Upper lobe of left lung (tissue), 6 donors: ENCODE data around the gene MELTF. TPM values are rescaled to one million over a fixed set of nuclear protein-coding genes. Genes with fewer than 3 reads are reported as not detected.
A peak's percentile ranks its signal among the peaks of the same experiment; 100 is the strongest.

Experiments
- ATAC-seq, 2 donors: fragments of 200-7000 bp; cut with Tn5 transposase; one replicate each; pipeline ENCODE4 v1.9.1; 2022; ENCODE audit warnings: mild to moderate bottlenecking in 2 of 2, moderate library complexity in 2 of 2; ENCODE audit not compliant: low FRiP score in 2 of 2
- DNase-seq, 2 donors: peaks; one replicate each; pipeline ENCODE4 v3.0.0-alpha.2; 2019 to 2020
- H3K27ac ChIP-seq, 4 donors: fragments of 200-600 bp; sonication (generic); one replicate each; pipeline ENCODE4 v1.5.1; 2016 to 2019
- H3K27me3 ChIP-seq, 4 donors: fragments of 200-600 bp; sonication (generic); one replicate each; pipeline ENCODE4 v1.5.1; 2017 to 2019
- H3K36me3 ChIP-seq, 4 donors: fragments of 200-600 bp; sonication (generic); one replicate each; pipeline ENCODE4 v1.5.1; 2016 to 2019
- H3K4me1 ChIP-seq, 4 donors: fragments of 200-600 bp; sonication (generic); one replicate each; pipeline ENCODE4 v1.5.1; 2018 to 2019
- H3K4me3 ChIP-seq, 4 donors: fragments of 200-600 bp; sonication (generic); one replicate each; pipeline ENCODE4 v1.5.1; 2017 to 2019; ENCODE audit warnings: mild to moderate bottlenecking in 2 of 4, moderate library complexity in 1 of 4
- H3K9me3 ChIP-seq, 4 donors: fragments of 200-600 bp; sonication (generic); one replicate each; pipeline ENCODE4 v1.5.1; 2018 to 2019
- EP300 ChIP-seq, 4 donors: sonication (generic); formaldehyde crosslinking; IDR thresholded peaks; one replicate each; pipeline ENCODE4 v1.5.1; 2017; ENCODE audit warnings: antibody characterized with exemption in 4 of 4, control low read depth in 2 of 4
- POLR2A ChIP-seq, 4 donors: fragments of 450-650 bp; IDR thresholded peaks; one replicate each; pipeline ENCODE4 v1.5.1; 2016 to 2017; ENCODE audit warnings: antibody characterized with exemption in 4 of 4, mild to moderate bottlenecking in 2 of 4
- POLR2AphosphoS5 ChIP-seq, 2 donors: sonication (generic); formaldehyde crosslinking; IDR thresholded peaks; one replicate each; pipeline ENCODE4 v1.5.1; 2017; ENCODE audit warnings: antibody characterized with exemption in 2 of 2
- WGBS, 2 donors: methylation state at CpG; one replicate each; pipeline ENCODE4 v1.1.5; 2017 to 2018; 5-methylcytosine and 5-hydroxymethylcytosine counted together
- total RNA-seq, 6 donors: library from RNA; depleted of rRNA in 4 of 6; stranded (reverse); fragments of >200 nt in 4 of 6; gene quantifications; one replicate each; pipeline versions ENCODE4 v1.1.0 to v1.2.1, GENCODE V29; 2016 to 2021
- TF ChIP-seq, protein P1 (sequence below), 6 experiments: fragments of 450-650 bp in 4 of 6; fragments of 200-600 bp in 2 of 6; sonication (generic) in 2 of 6; IDR thresholded peaks; one replicate each; pipeline ENCODE4 v1.5.1; 2016 to 2019; ENCODE audit warnings: antibody characterized with exemption in 6 of 6
- donor health status: DM: no; HTN: no; CAD: no; lungs with moderate emphysema.
- donor health status: DM: no; HTN: yes; CAD: no; lungs with severe emphysema.

The MELTF gene
- total RNA-seq, 6 donors from 2014 or later = 3.0 to 28.3 (median 4.2) TPM

DNA sequence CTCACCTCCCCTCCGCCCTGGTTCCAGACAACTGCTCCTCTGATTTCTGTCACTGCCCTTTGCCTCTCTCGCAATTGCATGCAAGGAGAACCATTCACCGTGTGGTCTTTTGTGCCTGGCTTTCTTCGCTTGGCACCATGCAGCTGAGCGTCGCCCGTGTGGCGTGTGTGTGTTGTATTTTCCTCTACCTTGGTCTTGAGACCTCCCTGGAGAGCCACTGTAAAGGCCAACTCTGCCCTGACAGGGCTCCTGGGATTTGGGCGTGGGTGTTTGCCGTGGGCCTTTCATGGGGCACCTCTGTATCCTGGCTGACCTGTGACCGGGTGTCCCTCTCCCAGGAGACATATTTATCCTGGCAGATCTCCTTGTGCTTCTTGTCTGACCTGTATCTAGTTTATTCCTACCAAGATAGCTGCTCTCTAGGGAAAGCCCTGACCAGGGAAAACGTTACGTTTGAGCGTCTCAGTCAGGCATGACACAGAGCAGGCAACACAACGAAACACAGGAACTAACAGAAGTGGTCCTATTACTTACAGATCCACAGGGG, 59.0 kb downstream of the MELTF start:
- Histone ChIP-seq H3K4me1 (peaks cover 8 to 26% (median 11%) of the 10 kb centered on the region in 4 donors), H3K27me3 (no peaks in the 10 kb centered on the region), H3K36me3 (no peaks in the 10 kb centered on the region), H3K4me3 (no peak overlapping the region), H3K9me3 (no peaks in the 10 kb centered on the region), H3K27ac (no peak overlapping the region)
- TF ChIP-seq POLR2AphosphoS5 (IDR thresholded peaks at IDR 0.05) (no peak), EP300 (IDR thresholded peaks at IDR 0.05) (no peak), POLR2A (IDR thresholded peaks at IDR 0.05) (no peak)
- TF ChIP-seq, protein P1, sequence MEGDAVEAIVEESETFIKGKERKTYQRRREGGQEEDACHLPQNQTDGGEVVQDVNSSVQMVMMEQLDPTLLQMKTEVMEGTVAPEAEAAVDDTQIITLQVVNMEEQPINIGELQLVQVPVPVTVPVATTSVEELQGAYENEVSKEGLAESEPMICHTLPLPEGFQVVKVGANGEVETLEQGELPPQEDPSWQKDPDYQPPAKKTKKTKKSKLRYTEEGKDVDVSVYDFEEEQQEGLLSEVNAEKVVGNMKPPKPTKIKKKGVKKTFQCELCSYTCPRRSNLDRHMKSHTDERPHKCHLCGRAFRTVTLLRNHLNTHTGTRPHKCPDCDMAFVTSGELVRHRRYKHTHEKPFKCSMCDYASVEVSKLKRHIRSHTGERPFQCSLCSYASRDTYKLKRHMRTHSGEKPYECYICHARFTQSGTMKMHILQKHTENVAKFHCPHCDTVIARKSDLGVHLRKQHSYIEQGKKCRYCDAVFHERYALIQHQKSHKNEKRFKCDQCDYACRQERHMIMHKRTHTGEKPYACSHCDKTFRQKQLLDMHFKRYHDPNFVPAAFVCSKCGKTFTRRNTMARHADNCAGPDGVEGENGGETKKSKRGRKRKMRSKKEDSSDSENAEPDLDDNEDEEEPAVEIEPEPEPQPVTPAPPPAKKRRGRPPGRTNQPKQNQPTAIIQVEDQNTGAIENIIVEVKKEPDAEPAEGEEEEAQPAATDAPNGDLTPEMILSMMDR (IDR thresholded peaks at IDR 0.05) = no peak
- ATAC-seq = no peak
- WGBS, 2 donors = 90 to 91% methylated on average over 15 of the region's 15 CpGs
- DNase-seq = no peak

DNA sequence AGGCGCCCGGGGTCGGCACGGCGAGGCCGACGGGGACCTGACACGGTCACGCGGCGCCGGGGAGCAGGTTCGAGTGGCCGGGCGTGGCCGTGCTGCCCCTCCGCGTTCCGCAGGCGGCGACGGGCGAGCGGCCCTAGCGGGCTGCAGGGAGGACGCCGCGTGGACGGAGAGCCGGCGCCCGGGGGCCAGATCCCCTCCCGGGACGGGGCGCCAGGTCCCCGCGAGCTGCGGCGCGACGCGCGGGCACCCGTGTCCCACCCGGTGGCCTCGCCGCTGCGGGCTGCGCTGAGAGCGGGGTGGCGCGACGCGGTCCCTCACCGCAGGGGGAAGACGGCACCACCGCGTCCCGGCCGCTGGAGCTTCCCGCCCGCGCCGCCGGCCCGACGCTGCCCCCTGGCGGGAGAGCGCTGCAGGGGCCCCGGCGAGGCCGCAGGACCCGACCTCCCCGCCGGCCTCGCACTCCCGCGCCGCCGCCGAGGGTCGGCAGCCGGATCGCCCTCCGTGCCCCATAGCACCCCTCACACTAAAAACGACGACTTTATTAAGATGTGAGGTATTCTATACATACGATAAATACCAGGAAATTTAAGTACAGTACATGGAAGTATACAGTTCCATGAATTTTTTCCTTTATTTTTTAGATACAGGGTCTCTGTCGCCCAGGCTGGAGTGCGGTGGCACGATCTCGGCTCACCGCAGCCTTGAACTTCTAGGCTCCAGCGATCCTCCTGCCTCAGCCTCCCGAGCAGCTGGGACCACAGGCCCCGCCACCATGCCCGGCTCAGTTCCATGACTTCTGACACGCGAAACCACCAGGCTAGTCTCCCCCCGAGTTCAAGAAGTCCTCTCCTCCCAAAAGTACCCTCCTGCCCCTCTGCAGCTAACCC, 59.7 kb downstream of the MELTF start:
- H3K27me3 ChIP-seq = no peaks in the 10 kb centered on the region
- H3K9me3 ChIP-seq = no peaks in the 10 kb centered on the region
- ATAC-seq = peak; percentile 85 to 94
- H3K27ac ChIP-seq = peak overlapping the region; percentile 70 to 89 (median 80)
- H3K36me3 ChIP-seq = no peaks in the 10 kb centered on the region
- peaks cover 8 to 26% (median 11%) of the 10 kb centered on the region in 4 donors for H3K4me1 ChIP-seq
- TF ChIP-seq POLR2AphosphoS5 (IDR thresholded peaks at IDR 0.05) (no peak), POLR2A (IDR thresholded peaks at IDR 0.05) (peak in 1 of 4 donors; percentile 22)
- TF ChIP-seq, protein P1 (IDR thresholded peaks at IDR 0.05) = peak; percentile 96 to 99 (median 98)
- H3K4me3 ChIP-seq = peak overlapping the region; percentile 74 to 98 (median 92)
- DNase-seq = peak; percentile 61 to 96
- WGBS, 2 donors = 38 to 50% methylated on average over 20 to 22 of the region's 100 CpGs

- no peaks in the 10 kb centered on the region for H3K36me3 ChIP-seq
- TF ChIP-seq POLR2AphosphoS5 (IDR thresholded peaks at IDR 0.05) (no peak), POLR2A (IDR thresholded peaks at IDR 0.05) (no peak), EP300 (IDR thresholded peaks at IDR 0.05) (no peak)
- TF ChIP-seq, protein P1 (IDR thresholded peaks at IDR 0.05) = no peak
- DNase-seq (peak; percentile 51 to 90), ATAC-seq (peak in 1 of 2 donors; percentile 53)
- H3K4me3 ChIP-seq = peak overlapping the region; percentile 74 to 98 (median 92)
- peaks cover 8 to 26% (median 11%) of the 10 kb centered on the region in 4 donors for H3K4me1 ChIP-seq
- H3K9me3 ChIP-seq = no peaks in the 10 kb centered on the region
- no peaks in the 10 kb centered on the region for H3K27me3 ChIP-seq
- H3K27ac ChIP-seq = peak overlapping the region; percentile 70 to 89 (median 80)
- 0 to 5% methylated on average over 4 of the region's 72 CpGs for WGBS, 2 donors
Observed at GRCh38 chr3:196969134-196969659, 60.4 kb downstream of the MELTF start.

- DNase-seq (peak; percentile 37 to 93), ATAC-seq (peak; percentile 40 to 90)
- WGBS, 2 donors = 9 to 37% methylated on average over 2 to 15 of the region's 98 CpGs
- peak within 1 kb of the TSS; percentile 70 to 89 (median 80) for H3K27ac ChIP-seq
- H3K4me1 ChIP-seq = peaks cover 8 to 26% (median 11%) of the 10 kb centered on the region in 4 donors
- TF ChIP-seq EP300 (IDR thresholded peaks at IDR 0.05) (no peak), POLR2A (IDR thresholded peaks at IDR 0.05) (peak in 2 of 4 donors; percentile 16 to 35)
- TF ChIP-seq, protein P1 (IDR thresholded peaks at IDR 0.05) = no peak
- no peaks in the 10 kb centered on the region for H3K36me3 ChIP-seq
- H3K27me3 ChIP-seq = no peaks in the 10 kb centered on the region
- no peaks in the 10 kb centered on the region for H3K9me3 ChIP-seq
- H3K4me3 ChIP-seq = peak within 1 kb of the TSS; percentile 74 to 98 (median 92)
Observed at GRCh38 chr3:196968233-196969133, 61.1 kb downstream of the MELTF start, which contains the start of gene PIGZ. Gene PIGZ (minus strand): TSS chr3:196968833. CDS start chr3:196952031, 16,802 bp downstream.
